HepG2 (cell line): ENCODE data around the gene ATRAID. TPM values are rescaled to one million over a fixed set of nuclear protein-coding genes. Genes with fewer than 3 reads are reported as not detected.

Experiments used
- AFF4 ChIP-seq: sonication (generic); formaldehyde crosslinking; IDR thresholded peaks from 2 replicates; pipeline ENCODE4 v1.4.0; 2020; ENCODE audit warnings: missing genetic modification reagents
- CCDC6 ChIP-seq: sonication (generic); formaldehyde crosslinking; IDR thresholded peaks from 2 replicates; pipeline ENCODE4 v1.8.1; 2022; ENCODE audit warnings: mild to moderate bottlenecking, missing genetic modification reagents, moderate library complexity
- CREB3 ChIP-seq: sonication (generic); formaldehyde crosslinking; IDR thresholded peaks from 2 replicates; pipeline ENCODE4 v1.5.0; 2020; ENCODE audit warnings: missing genetic modification reagents
- E2F1 ChIP-seq: sonication (generic); formaldehyde crosslinking; IDR thresholded peaks from 2 replicates; pipeline ENCODE4 v1.5.0; 2020; ENCODE audit warnings: missing genetic modification reagents
- GMEB2 ChIP-seq: IDR thresholded peaks from 2 replicates; pipeline ENCODE4 v1.6.1; 2016; ENCODE audit warnings: missing biosample characterization, missing genetic modification reagents, low read depth
- MED13 ChIP-seq: sonication (generic); formaldehyde crosslinking; IDR thresholded peaks from 2 replicates; pipeline ENCODE4 v1.5.0; 2020; ENCODE audit warnings: missing genetic modification reagents
- PHF21A ChIP-seq: sonication (generic); formaldehyde crosslinking; IDR thresholded peaks from 2 replicates; pipeline ENCODE4 v1.5.0; 2020; ENCODE audit warnings: mild to moderate bottlenecking, missing genetic modification reagents
- PHF8 ChIP-seq: sonication (generic); formaldehyde crosslinking; IDR thresholded peaks from 2 replicates; pipeline ENCODE4 v1.5.0; 2020; ENCODE audit warnings: missing genetic modification reagents
- SOX6 ChIP-seq, 2 experiments: fragments of 450-650 bp in 1 of 2; sonication (generic) in 1 of 2; formaldehyde crosslinking in 1 of 2; IDR thresholded peaks; 2 replicates each; pipeline versions ENCODE4 v1.4.0 to v1.6.1; 2017 to 2020; ENCODE audit warnings: antibody characterized with exemption in 1 of 2, mild to moderate bottlenecking in 1 of 2, missing genetic modification reagents in 1 of 2
- SRSF9 ChIP-seq: fragments of 200-400 bp; formaldehyde crosslinking; IDR thresholded peaks from 2 replicates; pipeline ENCODE4 v1.6.1; 2018; ENCODE audit warnings: borderline replicate concordance, mild to moderate bottlenecking, low read depth, low read length; ENCODE audit not compliant: insufficient read depth, poor library complexity, severe bottlenecking
- ZC3H13 ChIP-seq: sonication (generic); formaldehyde crosslinking; IDR thresholded peaks from 2 replicates; pipeline ENCODE4 v1.8.1; 2023; ENCODE audit warnings: mild to moderate bottlenecking, missing genetic modification reagents, moderate library complexity
- ZNF143 ChIP-seq: sonication (generic); formaldehyde crosslinking; IDR thresholded peaks from 2 replicates; pipeline ENCODE4 v1.4.0; 2020; ENCODE audit warnings: missing genetic modification reagents
- ZNF17 ChIP-seq: sonication (generic); formaldehyde crosslinking; IDR thresholded peaks from 2 replicates; pipeline ENCODE4 v1.5.0; 2020; ENCODE audit warnings: mild to moderate bottlenecking, missing genetic modification reagents
- ZNF24 ChIP-seq: fragments of 450-650 bp; IDR thresholded peaks from 2 replicates; pipeline ENCODE4 v1.6.1; 2017; ENCODE audit warnings: antibody characterized with exemption, mild to moderate bottlenecking
- ZNF367 ChIP-seq: sonication (generic); formaldehyde crosslinking; IDR thresholded peaks from 2 replicates; pipeline ENCODE4 v1.4.0; 2020; ENCODE audit warnings: missing genetic modification reagents, borderline replicate concordance
- ZNF431 ChIP-seq: sonication (generic); formaldehyde crosslinking; IDR thresholded peaks from 2 replicates; pipeline ENCODE4 v1.9.0; 2022; ENCODE audit warnings: missing genetic modification reagents, low read depth, mild to moderate bottlenecking, borderline replicate concordance
- ZNF496 ChIP-seq: sonication (generic); formaldehyde crosslinking; IDR thresholded peaks from 2 replicates; pipeline ENCODE4 v1.8.1; 2023; ENCODE audit warnings: mild to moderate bottlenecking, moderate library complexity, missing genetic modification reagents; ENCODE audit not compliant: insufficient replicate concordance
- ZNF547 ChIP-seq: sonication (generic); formaldehyde crosslinking; IDR thresholded peaks from 2 replicates; pipeline ENCODE4 v1.5.1; 2020; ENCODE audit warnings: mild to moderate bottlenecking, missing genetic modification reagents
- ZNF550 ChIP-seq: sonication (generic); formaldehyde crosslinking; IDR thresholded peaks from 2 replicates; pipeline ENCODE4 v1.4.0; 2020; ENCODE audit warnings: mild to moderate bottlenecking, missing genetic modification reagents, borderline replicate concordance
- ZSCAN12 ChIP-seq: sonication (generic); formaldehyde crosslinking; IDR thresholded peaks from 2 replicates; pipeline ENCODE4 v1.9.0; 2021; ENCODE audit warnings: mild to moderate bottlenecking, missing genetic modification reagents
- ZSCAN5A ChIP-seq: sonication (generic); formaldehyde crosslinking; IDR thresholded peaks from 2 replicates; pipeline ENCODE4 v1.8.0; 2022; ENCODE audit warnings: mild to moderate bottlenecking, missing genetic modification reagents, borderline replicate concordance
- polyA plus RNA-seq, 8 experiments: library from polyadenylated mRNA; depleted of rRNA in 3 of 8; stranded (reverse) in 7 of 8; unstranded in 1 of 8; fragments of >200 nt; fragmentation: Illumina TruSeq in 4 of 8; extraction: Trizol in 4 of 8; gene quantifications; 2 replicates each; pipeline versions ENCODE4 v1.2.1 to v1.2.3, GENCODE V29; 2011 to 2016; ENCODE audit warnings: low read depth in 4 of 8, missing spikeins in 1 of 8, mixed read lengths in 1 of 8; ENCODE audit not compliant: insufficient read depth in 1 of 8
- total RNA-seq, 5 experiments: library from RNA; depleted of rRNA; stranded (reverse); fragments of >200 nt; fragmentation: Illumina TruSeq; extraction: Trizol; gene quantifications; 2 replicates each; pipeline ENCODE4 v1.2.3, GENCODE V29; 2016; ENCODE audit warnings: low read depth in 1 of 5

The ATRAID gene
- total and polyA plus RNA-seq, 2 of the 13 experiments (the other 11 are each of a cell fraction or from before 2014, with no cell fraction given), result 207 to 382 TPM

- TF ChIP-seq ZNF550 (CRISPR knock-in tag) (no peak), ZNF143 (CRISPR knock-in tag) (no peak), ZC3H13 (CRISPR knock-in tag) (no peak), E2F1 (no peak), CREB3 (CRISPR knock-in tag) (no peak), ZNF24 (no peak), ZSCAN5A (CRISPR knock-in tag) (no peak), ZSCAN12 (CRISPR knock-in tag) (no peak), AFF4 (CRISPR knock-in tag) (no peak; the same call in 1 of the 2 replicates), ZNF496 (CRISPR knock-in tag) (no peak), PHF8 (CRISPR knock-in tag) (no peak), MED13 (CRISPR knock-in tag) (no peak), PHF21A (0 out of 2 replicates have a peak, but pooled peaks have one; percentile 4), ZNF547 (CRISPR knock-in tag) (no peak), ZNF367 (no peak), SOX6 (IDR thresholded peaks at IDR 0.05) (no peak), SOX6 (CRISPR knock-in tag; IDR thresholded peaks at IDR 0.05) (peak; percentile 79), SRSF9 (no peak), GMEB2 (no peak), ZNF17 (CRISPR knock-in tag) (no peak), ZNF431 (CRISPR knock-in tag) (no peak), CCDC6 (CRISPR knock-in tag) (no peak)
These were observed 32.4 kb upstream of the ATRAID start (continued) for GRCh38 chr2:27179344-27180000.
